LHCN-M2 (cell line): ENCODE data around the gene AEBP2. TPM values are rescaled to one million over a fixed set of nuclear protein-coding genes. Genes with fewer than 3 reads are reported as not detected.
"Not testable (repeated sequence)": the region's sequence is repeated elsewhere in the genome, so short reads cannot be mapped to it uniquely, and the experiment has no call there.

Experiments used
- DNase-seq: peaks from one replicate; pipeline ENCODE4 v3.0.0-alpha.2; 2012; ENCODE audit warnings: low read depth
- total RNA-seq: library from RNA; depleted of rRNA; stranded (reverse); fragments of >200 nt; gene quantifications from 2 replicates; pipeline ENCODE4 v1.2.3, GENCODE V29; 2014

Gene AEBP2
- total RNA-seq, 1 experiment from 2014 or later = 13.4 TPM

- DNase-seq = not testable (repeated sequence)
Measured at GRCh38 chr12:19552441-19553097, 113.3 kb downstream of the AEBP2 start.

- no peak for DNase-seq
Measured at GRCh38 chr12:19553175-19553574, 113.9 kb downstream of the AEBP2 start.

- DNase-seq = no peak
Measured at GRCh38 chr12:19561411-19561961, 122.2 kb downstream of the AEBP2 start.
